NCI-H2227 treated with DMSO at 0.1 percent for 48 hours (cell line): ENCODE data around the gene TPX2.
"Not testable (repeated sequence)": the region's sequence is repeated elsewhere in the genome, so short reads cannot be mapped to it uniquely, and the experiment has no call there.

Source experiments
- DNase-seq: peaks from one replicate; lab custom pipeline; 2025; lab: John Stamatoyannopoulos, UW

The TPX2 gene

GRCh38 chr20:31719644-31720485 lies 19.2 kb upstream of the TPX2 start:
- DNase-seq: no peak

DNA sequence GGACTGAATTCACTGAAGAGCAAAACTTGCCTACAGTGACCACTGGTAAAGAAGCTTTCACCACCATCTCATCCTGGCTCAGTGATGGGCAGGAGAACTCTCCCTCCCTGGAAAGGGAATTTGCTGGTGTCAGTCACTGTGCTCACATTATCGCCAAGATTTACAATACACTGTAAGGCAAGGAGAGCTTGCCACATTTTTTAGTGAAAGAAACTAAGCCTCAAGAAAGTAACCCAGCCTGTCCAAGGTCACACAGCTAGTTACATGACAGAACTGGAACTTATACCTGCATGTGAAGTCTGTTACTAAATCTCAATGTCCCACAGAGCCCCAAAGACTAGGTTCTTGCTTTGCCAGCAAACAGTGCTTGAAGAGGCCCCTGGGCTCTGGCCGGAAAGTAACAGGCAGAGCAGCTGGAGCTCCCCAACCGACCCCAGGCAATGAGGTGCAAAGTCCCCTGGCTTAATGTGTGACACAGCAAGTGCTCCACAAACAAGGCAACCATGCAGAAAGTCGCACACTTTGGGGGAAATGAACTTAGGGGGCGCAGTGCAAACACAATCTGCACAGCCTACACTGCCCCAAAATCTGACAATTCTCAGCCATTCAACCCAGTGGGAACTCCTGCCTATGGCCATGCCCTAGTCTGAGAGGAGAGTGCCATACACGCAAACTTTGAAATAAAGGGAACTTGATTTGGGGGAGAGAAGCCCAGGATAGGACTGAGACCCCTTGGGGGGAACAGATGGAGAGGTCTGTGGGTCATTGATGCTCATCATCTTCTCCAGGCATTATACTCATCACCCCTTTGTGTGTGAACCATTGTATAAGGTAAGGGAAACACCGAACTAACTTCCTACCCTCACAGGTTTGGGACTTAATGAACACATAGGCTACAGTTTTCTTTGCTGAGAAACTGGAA lies 18.3 kb upstream of the TPX2 start:
- no peak for DNase-seq

DNA sequence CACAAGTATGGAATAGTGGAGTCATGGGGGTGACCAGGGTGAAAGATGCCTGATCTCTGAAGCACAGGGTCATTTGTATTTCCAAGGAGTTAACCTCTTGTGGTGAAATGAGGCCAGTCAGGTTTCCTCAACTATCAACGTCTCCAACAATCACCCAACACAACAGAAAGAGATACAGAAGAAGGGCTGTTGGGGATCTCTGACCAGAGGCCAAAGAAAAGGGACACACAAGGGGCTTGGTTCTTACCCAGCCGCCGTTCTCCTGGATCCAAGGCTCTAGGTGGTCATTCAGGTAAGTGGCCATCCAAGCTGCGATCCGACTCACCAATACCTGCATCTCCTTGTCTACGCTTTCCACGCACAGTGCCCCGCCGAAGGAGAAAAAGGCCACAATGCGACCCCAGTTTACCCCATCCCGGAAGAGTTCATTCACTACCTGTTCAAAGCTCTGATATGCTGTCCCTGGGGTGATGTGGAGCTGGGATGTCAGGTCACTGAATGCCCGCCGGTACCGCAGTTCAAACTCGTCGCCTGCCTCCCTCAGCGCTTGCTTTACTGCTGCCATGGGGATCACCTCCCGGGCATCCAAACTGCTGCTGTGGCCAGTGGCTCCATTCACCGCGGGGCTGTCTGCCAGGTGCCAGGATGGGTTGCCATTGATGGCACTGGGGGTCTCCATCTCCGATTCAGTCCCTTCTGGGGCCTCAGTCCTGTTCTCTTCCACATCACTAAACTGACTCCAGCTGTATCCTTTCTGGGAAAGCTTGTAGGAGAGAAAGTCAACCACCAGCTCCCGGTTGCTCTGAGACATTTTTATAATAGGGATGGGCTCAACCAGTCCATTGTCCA lies 17.5 kb upstream of the TPX2 start:
- no peak for DNase-seq

GRCh38 chr20:31722257-31723068 lies 16.6 kb upstream of the TPX2 start, which contains the start of gene BCL2L1:
TSS of gene BCL2L1 (minus strand) at chr20:31722868. CDS start at chr20:31722218, 650 bp downstream.
- DNase-seq: peak; percentile 61

DNA sequence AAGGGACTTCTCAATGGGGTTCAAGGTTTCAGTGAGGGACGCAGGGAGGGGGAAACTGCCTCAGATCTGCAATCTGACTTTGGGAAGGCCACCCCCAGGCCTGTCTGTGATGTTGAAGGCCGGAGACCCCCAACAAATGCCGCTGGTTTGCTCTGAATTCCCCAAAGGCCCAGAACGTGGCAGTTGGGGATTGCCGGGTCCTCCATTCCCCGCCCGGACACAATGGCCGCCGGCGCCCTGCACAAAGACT lies 16.1 kb upstream of the TPX2 start:
- no peak for DNase-seq

DNA sequence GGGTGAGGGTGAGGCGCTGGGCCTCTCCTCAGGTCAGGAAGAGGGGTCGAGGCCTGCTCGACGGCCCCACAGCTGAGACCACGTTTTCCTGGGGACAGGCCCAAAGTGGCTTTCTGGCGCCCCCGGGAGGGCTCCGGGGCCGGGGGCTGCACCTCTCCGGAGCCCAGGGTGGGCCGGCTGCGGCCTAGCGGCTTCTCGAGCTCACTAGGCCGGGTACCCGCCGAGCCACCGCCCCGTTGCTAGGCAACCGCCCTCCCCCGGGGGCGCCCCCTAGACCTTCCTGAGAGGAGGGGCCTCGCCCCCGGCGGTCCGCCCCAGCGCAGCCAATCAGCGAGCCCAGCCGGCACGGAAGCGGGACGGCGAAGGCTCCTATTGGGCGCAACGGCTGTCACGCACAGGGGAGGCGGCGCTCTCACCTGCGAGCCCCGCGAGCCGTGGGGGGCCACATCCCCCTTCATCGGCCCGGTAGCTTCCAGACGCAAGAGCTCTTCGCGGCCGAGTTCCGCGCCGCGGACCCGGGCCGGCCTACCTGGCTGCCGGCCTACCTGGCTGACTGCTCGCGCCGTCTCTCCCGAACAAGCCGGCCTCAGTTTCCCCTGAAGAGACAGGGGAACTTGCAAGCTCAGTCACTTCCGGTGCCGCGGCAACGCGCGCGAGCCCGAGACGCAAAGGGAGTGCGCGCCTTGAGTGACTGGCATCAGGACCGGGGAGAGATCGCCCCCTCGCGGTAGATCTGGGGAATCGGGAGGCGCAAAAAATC lies 15.6 kb upstream of the TPX2 start:
- DNase-seq: peak; percentile 96

GRCh38 chr20:31731321-31731717 lies 7.8 kb upstream of the TPX2 start:
- no peak for DNase-seq

GRCh38 chr20:31739550-31739977 lies 474 bp downstream of the TPX2 start:
- no peak for DNase-seq

DNA sequence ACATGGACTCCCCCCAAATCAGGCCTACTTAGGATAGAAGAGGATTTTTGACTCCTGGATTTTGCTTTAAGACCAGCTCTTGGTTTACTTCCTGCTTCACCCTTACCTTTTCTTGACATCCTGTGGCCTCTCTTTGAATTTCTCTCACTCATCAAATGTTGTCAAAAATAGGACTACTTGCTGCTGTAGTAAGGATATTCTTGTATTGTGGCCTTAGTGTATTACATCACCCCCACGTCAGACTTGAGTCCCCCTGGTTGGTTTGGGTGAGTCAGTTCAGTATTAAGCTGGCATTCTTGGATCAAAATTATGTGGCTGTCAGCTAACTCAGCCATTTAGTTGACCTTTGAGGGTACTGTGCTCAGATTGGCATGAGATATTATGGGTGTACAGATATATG lies 1.1 kb downstream of the TPX2 start:
- DNase-seq: no peak

DNA sequence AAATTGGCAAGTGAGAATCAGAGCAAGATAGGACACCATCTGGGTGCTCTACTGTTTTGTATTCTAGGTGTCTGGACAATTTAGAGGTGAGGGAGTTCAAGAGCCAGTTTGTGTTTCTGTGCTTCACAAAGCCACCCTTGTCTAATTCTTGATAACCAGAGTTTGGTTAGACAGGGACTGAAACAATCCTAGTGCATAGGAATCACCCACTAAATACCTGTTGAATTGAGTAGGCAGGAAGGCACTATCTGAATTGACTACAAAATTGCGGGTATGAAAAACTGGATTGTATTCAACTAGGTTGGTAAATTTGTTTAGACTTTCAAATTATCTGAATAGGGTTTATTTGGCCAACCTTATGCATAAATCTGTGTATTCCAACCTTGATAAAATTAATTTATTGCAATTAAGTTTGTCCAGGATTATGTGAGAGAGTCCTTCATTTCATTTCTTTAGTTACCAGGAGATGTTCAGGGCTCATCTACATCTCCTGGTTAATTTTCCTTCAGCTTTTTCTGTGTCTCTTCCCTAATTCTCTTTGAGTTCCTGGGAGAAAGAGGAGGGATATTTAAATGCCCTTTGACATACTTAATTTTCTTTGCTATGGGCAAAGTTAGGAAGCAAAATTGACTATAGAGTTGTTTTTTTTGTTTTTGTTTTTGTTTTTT lies 1.7 kb downstream of the TPX2 start:
- no peak for DNase-seq

GRCh38 chr20:31746068-31746878 lies 7.2 kb downstream of the TPX2 start:
- DNase-seq: peak; percentile 69

- DNase-seq: not testable (repeated sequence)
These were observed 7.9 kb downstream of the TPX2 start for GRCh38 chr20:31747028-31747427.

- no peak for DNase-seq
These were observed 8.6 kb downstream of the TPX2 start for GRCh38 chr20:31747640-31748039.

DNA sequence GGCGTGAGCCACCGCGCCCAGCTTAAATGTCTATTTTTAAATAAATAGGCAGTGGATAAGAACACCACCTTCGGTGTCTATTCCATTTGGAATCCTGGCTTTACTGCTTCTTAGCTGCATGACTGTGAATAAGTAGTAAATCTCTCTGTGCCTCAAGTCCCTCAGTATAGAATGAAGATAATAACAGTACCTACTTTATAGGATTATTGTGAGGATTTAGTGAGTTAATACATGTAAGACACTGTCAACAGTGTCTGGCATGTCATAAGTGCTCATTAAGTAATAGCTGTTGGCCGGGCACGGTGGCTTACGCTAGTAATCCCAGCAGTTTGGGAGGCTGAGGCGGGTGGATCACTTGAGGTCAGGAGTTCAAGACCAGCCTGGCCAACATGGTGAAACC lies 10.1 kb downstream of the TPX2 start:
- DNase-seq: no peak

GRCh38 chr20:31751126-31751525 lies 12.0 kb downstream of the TPX2 start:
- DNase-seq: no peak

- peak; percentile 98 for DNase-seq
These were observed 18.2 kb downstream of the TPX2 start for GRCh38 chr20:31757254-31757653.

GRCh38 chr20:31758521-31758920 lies 19.4 kb downstream of the TPX2 start:
- DNase-seq: peak; percentile 14

DNA sequence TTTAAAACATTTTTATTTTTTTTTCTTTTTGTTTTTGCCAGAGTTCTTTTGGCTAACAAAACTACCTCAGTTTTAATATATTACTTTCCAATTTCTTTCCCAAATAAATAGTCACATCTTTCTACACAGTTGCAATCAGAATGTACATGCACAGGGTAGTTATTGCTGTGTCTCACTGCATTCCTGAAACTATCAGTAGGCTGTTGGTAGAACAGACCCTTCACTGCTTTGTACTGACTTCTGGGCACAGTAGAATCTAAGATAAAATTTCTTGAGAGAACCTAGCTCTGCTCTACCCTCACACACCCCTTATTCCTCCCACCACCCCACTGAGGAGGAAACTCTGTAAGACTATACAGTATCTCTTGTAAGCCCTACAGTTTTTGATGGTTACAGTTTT lies 19.9 kb downstream of the TPX2 start:
- DNase-seq: no peak

- peak; percentile 30 for DNase-seq
These were observed 20.9 kb downstream of the TPX2 start for GRCh38 chr20:31759836-31760518.
